ENCODE measurements around the gene NCOA7. TPM values are rescaled to one million over a fixed set of nuclear protein-coding genes. Genes with fewer than 3 reads are reported as not detected.
A peak's percentile ranks its signal among the peaks of the same experiment; 100 is the strongest.

The NCOA7 gene
- total RNA-seq, 1 donor: 34.0 TPM

DNA sequence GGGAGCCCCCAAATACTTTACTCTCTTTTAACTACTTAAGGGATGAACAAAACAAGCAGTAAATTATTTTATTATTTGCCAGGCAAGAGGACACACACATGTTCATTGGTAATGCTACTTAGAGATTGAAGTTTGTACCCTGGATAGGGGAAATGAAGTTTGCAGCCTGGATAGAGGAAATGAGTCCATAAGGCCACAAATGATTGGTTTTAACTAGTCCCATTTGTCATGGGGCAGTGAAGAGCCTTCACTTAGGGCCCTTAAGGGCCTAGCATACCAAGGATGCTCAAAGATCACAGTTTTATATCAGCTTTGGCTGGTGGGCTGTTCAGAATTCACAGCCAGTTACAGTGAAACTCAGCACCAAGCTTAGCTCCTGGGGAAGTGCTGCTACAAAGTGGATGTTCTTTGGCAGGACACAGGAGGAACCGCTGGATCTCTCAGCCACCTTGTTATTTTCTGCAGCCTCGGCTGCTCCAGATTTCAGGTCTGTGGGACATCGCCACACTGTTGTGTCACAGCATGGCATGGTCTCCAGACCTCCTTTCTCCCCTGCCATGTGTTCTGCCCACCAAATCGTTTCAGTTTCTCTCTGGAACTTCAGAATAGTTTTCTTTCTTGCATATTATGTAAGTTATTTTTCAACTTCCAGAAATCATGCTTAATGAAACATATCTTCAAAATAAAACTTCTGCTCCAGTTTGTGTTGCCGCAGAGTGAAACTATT is 41.8 kb downstream of the NCOA7 start:
- peaks cover 17% of the 10 kb centered on the region for H3K79me2 ChIP-seq (ENCODE audit: insufficient read depth, low read length)
- TF ChIP-seq, protein P1, sequence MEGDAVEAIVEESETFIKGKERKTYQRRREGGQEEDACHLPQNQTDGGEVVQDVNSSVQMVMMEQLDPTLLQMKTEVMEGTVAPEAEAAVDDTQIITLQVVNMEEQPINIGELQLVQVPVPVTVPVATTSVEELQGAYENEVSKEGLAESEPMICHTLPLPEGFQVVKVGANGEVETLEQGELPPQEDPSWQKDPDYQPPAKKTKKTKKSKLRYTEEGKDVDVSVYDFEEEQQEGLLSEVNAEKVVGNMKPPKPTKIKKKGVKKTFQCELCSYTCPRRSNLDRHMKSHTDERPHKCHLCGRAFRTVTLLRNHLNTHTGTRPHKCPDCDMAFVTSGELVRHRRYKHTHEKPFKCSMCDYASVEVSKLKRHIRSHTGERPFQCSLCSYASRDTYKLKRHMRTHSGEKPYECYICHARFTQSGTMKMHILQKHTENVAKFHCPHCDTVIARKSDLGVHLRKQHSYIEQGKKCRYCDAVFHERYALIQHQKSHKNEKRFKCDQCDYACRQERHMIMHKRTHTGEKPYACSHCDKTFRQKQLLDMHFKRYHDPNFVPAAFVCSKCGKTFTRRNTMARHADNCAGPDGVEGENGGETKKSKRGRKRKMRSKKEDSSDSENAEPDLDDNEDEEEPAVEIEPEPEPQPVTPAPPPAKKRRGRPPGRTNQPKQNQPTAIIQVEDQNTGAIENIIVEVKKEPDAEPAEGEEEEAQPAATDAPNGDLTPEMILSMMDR (IDR thresholded peaks at IDR 0.05; ENCODE audit: extremely low read depth, low read depth, low read length): no peak
- DNase-seq (ENCODE audit: insufficient read length, low spot score, missing footprints): no peak

DNA sequence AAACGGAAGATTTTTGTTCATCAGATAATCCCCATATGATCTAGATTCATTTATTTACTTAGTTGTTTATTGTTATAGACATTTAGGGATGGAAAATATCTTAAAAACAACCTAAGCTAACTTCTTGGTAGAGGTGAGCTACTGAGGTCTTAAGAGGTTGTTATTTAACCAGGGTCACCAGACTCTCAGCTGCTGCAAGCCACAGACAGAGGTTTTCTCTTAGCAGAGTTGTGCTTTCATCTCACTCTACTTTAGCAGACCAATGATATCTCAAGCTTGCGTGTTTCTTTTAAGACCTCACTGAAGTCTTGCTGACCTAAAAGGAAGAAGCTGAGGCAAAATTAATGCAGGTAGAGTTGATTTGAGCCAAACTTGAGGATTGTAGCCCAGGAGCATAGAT is 43.6 kb downstream of the NCOA7 start:
- Histone ChIP-seq H3K79me2 (ENCODE audit: insufficient read depth, low read length) (peaks cover 23% of the 10 kb centered on the region), H3K36me3 (ENCODE audit: insufficient read depth, low read length) (no peaks in the 10 kb centered on the region), H3K27me3 (ENCODE audit: insufficient read depth, low read length) (no peaks in the 10 kb centered on the region), H3K9me3 (ENCODE audit: low read depth, low read length) (no peaks in the 10 kb centered on the region), H4K20me1 (ENCODE audit: insufficient read depth, low read length) (no peaks in the 10 kb centered on the region), H3K4me2 (ENCODE audit: insufficient read depth, low read length) (no peak overlapping the region), H3K4me3 (ENCODE audit: insufficient read depth, low read length) (no peak overlapping the region), H2AFZ (ENCODE audit: low read length) (no peak overlapping the region), H3K4me1 (ENCODE audit: insufficient read depth, low read length) (peaks cover 6% of the 10 kb centered on the region), H3K27ac (ENCODE audit: low read depth, low read length) (peak overlapping the region; percentile 26)
- no peak for DNase-seq (ENCODE audit: insufficient read length, low spot score, missing footprints)
- TF ChIP-seq, protein P1 (IDR thresholded peaks at IDR 0.05; ENCODE audit: extremely low read depth, low read depth, low read length): no peak

More for the DNA sequence above, 41.8 kb downstream of the NCOA7 start:
- H3K27ac ChIP-seq (ENCODE audit: low read depth, low read length): no peak overlapping the region
- H3K4me2 ChIP-seq (ENCODE audit: insufficient read depth, low read length): no peak overlapping the region
- H3K9me3 ChIP-seq (ENCODE audit: low read depth, low read length): no peaks in the 10 kb centered on the region
- H3K27me3 ChIP-seq (ENCODE audit: insufficient read depth, low read length): no peaks in the 10 kb centered on the region
- peaks cover 6% of the 10 kb centered on the region for H3K4me1 ChIP-seq (ENCODE audit: insufficient read depth, low read length)
- no peaks in the 10 kb centered on the region for H3K36me3 ChIP-seq (ENCODE audit: insufficient read depth, low read length)
- no peaks in the 10 kb centered on the region for H4K20me1 ChIP-seq (ENCODE audit: insufficient read depth, low read length)
- H3K4me3 ChIP-seq (ENCODE audit: insufficient read depth, low read length): no peak overlapping the region
- no peak overlapping the region for H2AFZ ChIP-seq (ENCODE audit: low read length)

DNA sequence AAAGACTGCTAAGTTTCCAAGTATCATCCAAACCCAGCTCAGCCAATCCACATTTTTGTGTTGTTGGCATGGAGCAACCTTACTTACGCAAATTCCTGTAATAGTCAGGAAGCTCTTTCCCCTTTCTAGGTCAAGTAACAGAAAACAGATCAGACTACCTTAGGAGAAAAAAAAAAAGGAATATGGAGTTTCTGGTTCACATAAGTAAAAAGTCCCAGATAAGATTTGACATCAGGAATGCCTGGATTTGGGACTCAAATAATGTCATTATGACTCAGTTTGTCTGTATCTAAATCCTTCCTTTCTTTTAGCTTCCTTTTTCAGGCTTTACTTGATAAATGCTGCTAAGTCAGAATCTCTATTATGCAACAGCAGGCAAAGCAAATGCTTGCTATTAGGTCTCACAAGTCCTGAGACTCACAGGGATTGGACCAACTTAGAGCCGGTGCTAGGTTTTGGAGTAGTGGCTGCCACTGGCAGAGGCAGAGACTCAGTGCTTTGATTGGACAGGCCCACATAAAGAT is 44.5 kb downstream of the NCOA7 start:
- Histone ChIP-seq H3K4me2 (ENCODE audit: insufficient read depth, low read length) (peak overlapping the region; percentile 13), H3K9me3 (ENCODE audit: low read depth, low read length) (no peaks in the 10 kb centered on the region), H3K4me3 (ENCODE audit: insufficient read depth, low read length) (no peak overlapping the region), H2AFZ (ENCODE audit: low read length) (no peak overlapping the region), H4K20me1 (ENCODE audit: insufficient read depth, low read length) (no peaks in the 10 kb centered on the region), H3K27me3 (ENCODE audit: insufficient read depth, low read length) (no peaks in the 10 kb centered on the region), H3K27ac (ENCODE audit: low read depth, low read length) (peak overlapping the region; percentile 26), H3K4me1 (ENCODE audit: insufficient read depth, low read length) (peaks cover 6% of the 10 kb centered on the region), H3K79me2 (ENCODE audit: insufficient read depth, low read length) (peaks cover 23% of the 10 kb centered on the region), H3K36me3 (ENCODE audit: insufficient read depth, low read length) (no peaks in the 10 kb centered on the region)
- DNase-seq (ENCODE audit: insufficient read length, low spot score, missing footprints): peak; percentile 63
- TF ChIP-seq, protein P1 (IDR thresholded peaks at IDR 0.05; ENCODE audit: extremely low read depth, low read depth, low read length): no peak

DNA sequence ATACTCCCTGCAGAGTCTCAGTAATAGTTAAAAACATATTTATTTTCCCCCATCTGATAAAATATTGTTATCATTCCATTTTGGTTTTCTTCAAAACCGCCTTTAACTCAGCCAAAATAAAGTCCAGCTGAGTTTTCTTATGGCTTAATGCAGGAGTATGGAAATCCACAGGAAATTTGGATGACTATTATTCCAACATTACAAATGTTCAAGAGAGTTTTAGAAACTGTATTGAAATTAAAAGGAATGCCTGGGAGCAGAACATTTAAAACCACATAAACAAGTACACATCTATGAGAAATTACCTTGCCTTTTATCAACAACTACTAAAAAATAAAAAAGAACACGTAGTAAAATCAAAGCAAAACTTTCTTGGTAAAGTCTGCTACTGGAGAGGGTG is 45.7 kb downstream of the NCOA7 start:
- H3K9me3 ChIP-seq (ENCODE audit: low read depth, low read length): no peaks in the 10 kb centered on the region
- no peak for DNase-seq (ENCODE audit: insufficient read length, low spot score, missing footprints)
- TF ChIP-seq, protein P1 (IDR thresholded peaks at IDR 0.05; ENCODE audit: extremely low read depth, low read depth, low read length): no peak
- peaks cover 6% of the 10 kb centered on the region for H3K4me1 ChIP-seq (ENCODE audit: insufficient read depth, low read length)
- no peak overlapping the region for H3K4me2 ChIP-seq (ENCODE audit: insufficient read depth, low read length)
- H3K4me3 ChIP-seq (ENCODE audit: insufficient read depth, low read length): no peak overlapping the region
- H4K20me1 ChIP-seq (ENCODE audit: insufficient read depth, low read length): no peaks in the 10 kb centered on the region
- no peak overlapping the region for H3K27ac ChIP-seq (ENCODE audit: low read depth, low read length)
- no peaks in the 10 kb centered on the region for H3K27me3 ChIP-seq (ENCODE audit: insufficient read depth, low read length)
- H2AFZ ChIP-seq (ENCODE audit: low read length): no peak overlapping the region
- H3K79me2 ChIP-seq (ENCODE audit: insufficient read depth, low read length): peaks cover 25% of the 10 kb centered on the region
- no peaks in the 10 kb centered on the region for H3K36me3 ChIP-seq (ENCODE audit: insufficient read depth, low read length)
